ENCODE results near the gene MT1B. TPM values are rescaled to one million over a fixed set of nuclear protein-coding genes. Genes with fewer than 3 reads are reported as not detected.
A peak's percentile ranks its signal among the peaks of the same experiment; 100 is the strongest.

Gene MT1B
- total and polyA plus RNA-seq, 2 of the 13 experiments (the other 11 are each of a cell fraction or from before 2014, with no cell fraction given): 0.89 TPM; not detected in 1

DNA sequence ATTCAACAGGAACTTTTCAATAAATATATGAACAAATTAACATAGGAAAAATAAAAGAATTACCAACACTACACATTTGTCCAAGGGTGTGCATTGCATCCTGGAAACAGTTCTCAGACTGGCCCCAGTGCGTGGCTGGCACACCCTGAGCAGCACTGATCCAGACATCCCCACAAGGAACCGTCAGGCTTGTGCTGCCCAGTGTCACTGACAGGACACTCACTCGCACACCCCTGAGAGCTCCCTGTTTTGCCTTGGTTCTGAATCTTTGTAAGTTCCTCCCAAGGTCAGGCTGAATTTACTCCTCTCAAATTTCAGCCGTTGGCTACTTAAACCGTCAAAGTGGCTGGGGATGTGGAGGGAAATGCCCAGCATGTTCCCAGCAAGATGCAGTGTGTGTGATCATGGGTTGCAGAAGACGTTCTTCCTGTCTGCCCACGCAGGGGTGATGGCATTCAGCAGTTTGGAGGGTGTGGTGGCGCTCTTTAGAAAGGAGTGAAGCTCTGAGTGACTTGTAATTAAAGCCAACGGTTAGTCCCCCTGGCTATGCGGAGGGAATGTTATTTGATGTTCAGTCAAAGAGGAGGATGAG is 41.6 kb upstream of the MT1B start (continued):
- no peak for TF ChIP-seq CEBPG (CRISPR knock-in tag; IDR thresholded peaks at IDR 0.05)
- TF ChIP-seq, protein P1, sequence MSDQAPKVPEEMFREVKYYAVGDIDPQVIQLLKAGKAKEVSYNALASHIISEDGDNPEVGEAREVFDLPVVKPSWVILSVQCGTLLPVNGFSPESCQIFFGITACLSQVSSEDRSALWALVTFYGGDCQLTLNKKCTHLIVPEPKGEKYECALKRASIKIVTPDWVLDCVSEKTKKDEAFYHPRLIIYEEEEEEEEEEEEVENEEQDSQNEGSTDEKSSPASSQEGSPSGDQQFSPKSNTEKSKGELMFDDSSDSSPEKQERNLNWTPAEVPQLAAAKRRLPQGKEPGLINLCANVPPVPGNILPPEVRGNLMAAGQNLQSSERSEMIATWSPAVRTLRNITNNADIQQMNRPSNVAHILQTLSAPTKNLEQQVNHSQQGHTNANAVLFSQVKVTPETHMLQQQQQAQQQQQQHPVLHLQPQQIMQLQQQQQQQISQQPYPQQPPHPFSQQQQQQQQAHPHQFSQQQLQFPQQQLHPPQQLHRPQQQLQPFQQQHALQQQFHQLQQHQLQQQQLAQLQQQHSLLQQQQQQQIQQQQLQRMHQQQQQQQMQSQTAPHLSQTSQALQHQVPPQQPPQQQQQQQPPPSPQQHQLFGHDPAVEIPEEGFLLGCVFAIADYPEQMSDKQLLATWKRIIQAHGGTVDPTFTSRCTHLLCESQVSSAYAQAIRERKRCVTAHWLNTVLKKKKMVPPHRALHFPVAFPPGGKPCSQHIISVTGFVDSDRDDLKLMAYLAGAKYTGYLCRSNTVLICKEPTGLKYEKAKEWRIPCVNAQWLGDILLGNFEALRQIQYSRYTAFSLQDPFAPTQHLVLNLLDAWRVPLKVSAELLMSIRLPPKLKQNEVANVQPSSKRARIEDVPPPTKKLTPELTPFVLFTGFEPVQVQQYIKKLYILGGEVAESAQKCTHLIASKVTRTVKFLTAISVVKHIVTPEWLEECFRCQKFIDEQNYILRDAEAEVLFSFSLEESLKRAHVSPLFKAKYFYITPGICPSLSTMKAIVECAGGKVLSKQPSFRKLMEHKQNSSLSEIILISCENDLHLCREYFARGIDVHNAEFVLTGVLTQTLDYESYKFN (CRISPR knock-in tag; conservative IDR thresholded peaks at IDR 0.05): no peak
- TF ChIP-seq ZNF136 (CRISPR knock-in tag; IDR thresholded peaks at IDR 0.05; ENCODE audit: low read depth): no peak; the same call in 1 of the 2 replicates
- TF ChIP-seq ZNF570 (CRISPR knock-in tag; IDR thresholded peaks at IDR 0.05; ENCODE audit: borderline replicate concordance): no peak
- TF ChIP-seq ZNF317 (CRISPR knock-in tag; IDR thresholded peaks at IDR 0.05): no peak
- no peak for TF ChIP-seq MAF1 (CRISPR knock-in tag; IDR thresholded peaks at IDR 0.05; ENCODE audit: borderline replicate concordance)
- TF ChIP-seq TBX2 (CRISPR knock-in tag; IDR thresholded peaks at IDR 0.05; ENCODE audit: borderline replicate concordance): peak; percentile 46; the same call in 1 of the 2 replicates
- peak; percentile 35; the same call in 1 of the 2 replicates for TF ChIP-seq IRF2 (CRISPR knock-in tag; IDR thresholded peaks at IDR 0.05)
- TF ChIP-seq ZNF3 (CRISPR knock-in tag; IDR thresholded peaks at IDR 0.05): no peak
- TF ChIP-seq ZNF552 (CRISPR knock-in tag; IDR thresholded peaks at IDR 0.05; ENCODE audit: borderline replicate concordance): no peak
- TF ChIP-seq REL (CRISPR knock-in tag; conservative IDR thresholded peaks at IDR 0.05): 0 out of 2 replicates have a peak, but pooled peaks have one; percentile 25
- TF ChIP-seq ZNF350 (CRISPR knock-in tag; IDR thresholded peaks at IDR 0.05; ENCODE audit: borderline replicate concordance, low read depth): no peak; the same call in 1 of the 2 replicates
- TF ChIP-seq RORA (CRISPR knock-in tag; IDR thresholded peaks at IDR 0.05): no peak
- TF ChIP-seq ZNF335 (CRISPR knock-in tag; IDR thresholded peaks at IDR 0.05): 0 out of 2 replicates have a peak, but pooled peaks have one; percentile 7
- TF ChIP-seq ZNF644 (CRISPR knock-in tag; IDR thresholded peaks at IDR 0.05; ENCODE audit: low read depth): no peak
- no peak for TF ChIP-seq ZBTB7A (CRISPR knock-in tag; IDR thresholded peaks at IDR 0.05)
- TF ChIP-seq, protein P2, sequence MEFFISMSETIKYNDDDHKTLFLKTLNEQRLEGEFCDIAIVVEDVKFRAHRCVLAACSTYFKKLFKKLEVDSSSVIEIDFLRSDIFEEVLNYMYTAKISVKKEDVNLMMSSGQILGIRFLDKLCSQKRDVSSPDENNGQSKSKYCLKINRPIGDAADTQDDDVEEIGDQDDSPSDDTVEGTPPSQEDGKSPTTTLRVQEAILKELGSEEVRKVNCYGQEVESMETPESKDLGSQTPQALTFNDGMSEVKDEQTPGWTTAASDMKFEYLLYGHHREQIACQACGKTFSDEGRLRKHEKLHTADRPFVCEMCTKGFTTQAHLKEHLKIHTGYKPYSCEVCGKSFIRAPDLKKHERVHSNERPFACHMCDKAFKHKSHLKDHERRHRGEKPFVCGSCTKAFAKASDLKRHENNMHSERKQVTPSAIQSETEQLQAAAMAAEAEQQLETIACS (CRISPR knock-in tag; IDR thresholded peaks at IDR 0.05): no peak
